HEK293T (cell line): ENCODE results near the gene MAP4.

ENCODE experiments used
- BHLHE40 ChIP-seq: fragments of 450-650 bp; IDR thresholded peaks from 2 replicates; pipeline ENCODE4 v1.6.1; 2016; ENCODE audit warnings: mild to moderate bottlenecking, moderate library complexity, borderline replicate concordance
- CTBP1 ChIP-seq: fragments of 450-650 bp; IDR thresholded peaks from 2 replicates; pipeline ENCODE4 v1.6.1; 2016; ENCODE audit warnings: borderline replicate concordance
- ELF4 ChIP-seq: fragments of 450-650 bp; IDR thresholded peaks from 2 replicates; pipeline ENCODE4 v1.6.1; 2017; ENCODE audit warnings: antibody characterized with exemption
- FOXA1 ChIP-seq: fragments of 450-650 bp; IDR thresholded peaks from 2 replicates; pipeline ENCODE4 v1.6.1; 2016; ENCODE audit warnings: mild to moderate bottlenecking
- FOXK2 ChIP-seq: fragments of 450-650 bp; IDR thresholded peaks from 2 replicates; pipeline ENCODE4 v1.6.1; 2016; ENCODE audit warnings: mild to moderate bottlenecking
- FOXM1 ChIP-seq: fragments of 450-650 bp; IDR thresholded peaks from 2 replicates; pipeline ENCODE4 v1.6.1; 2017; ENCODE audit warnings: mild to moderate bottlenecking, borderline replicate concordance
- HDGF ChIP-seq: fragments of 450-650 bp; IDR thresholded peaks from 2 replicates; pipeline ENCODE4 v1.6.1; 2017; ENCODE audit warnings: antibody characterized with exemption, borderline replicate concordance
- L3MBTL2 ChIP-seq: fragments of 450-650 bp; conservative IDR thresholded peaks from 2 replicates; pipeline ENCODE4 v1.6.1; 2016; ENCODE audit warnings: mild to moderate bottlenecking
- NFRKB ChIP-seq: fragments of 450-650 bp; IDR thresholded peaks from 2 replicates; pipeline ENCODE4 v1.6.1; 2016; ENCODE audit warnings: mild to moderate bottlenecking, moderate library complexity
- PKNOX1 ChIP-seq: fragments of 450-650 bp; IDR thresholded peaks from 2 replicates; pipeline ENCODE4 v1.6.1; 2016
- SP1 ChIP-seq: fragments of 450-650 bp; IDR thresholded peaks from 2 replicates; pipeline ENCODE4 v1.6.1; 2017
- SUZ12 ChIP-seq: fragments of 450-650 bp; IDR thresholded peaks from 2 replicates; pipeline ENCODE4 v1.6.1; 2016; ENCODE audit warnings: mild to moderate bottlenecking
- TARDBP ChIP-seq: fragments of 450-650 bp; IDR thresholded peaks from 2 replicates; pipeline ENCODE4 v1.6.1; 2016
- ZNF384 ChIP-seq: fragments of 450-650 bp; IDR thresholded peaks from 2 replicates; pipeline ENCODE4 v1.6.1; 2016

GRCh38 chr3:47895241-47895640 lies 121.0 kb downstream of the MAP4 start:
- TF ChIP-seq ELF4 (no peak), BHLHE40 (no peak), L3MBTL2 (no peak), FOXM1 (no peak), TARDBP (no peak), HDGF (no peak), NFRKB (no peak), SP1 (no peak), ZNF384 (no peak), FOXA1 (no peak), PKNOX1 (no peak), FOXK2 (no peak), CTBP1 (no peak), SUZ12 (no peak)
